Loucy (cell line): Measurements from ENCODE around the gene PSORS1C2.

Experiments
- EZH2phosphoT487 ChIP-seq: fragments of 200-600 bp; IDR thresholded peaks from 2 replicates; pipeline ENCODE4 v1.6.1; 2018; ENCODE audit warnings: antibody characterized with exemption, mild to moderate bottlenecking, moderate library complexity, borderline replicate concordance
- TF ChIP-seq, protein P1 (sequence below): fragments of 200-600 bp; sonication (generic); conservative IDR thresholded peaks from 2 replicates; pipeline ENCODE4 v1.5.1; 2014; ENCODE audit warnings: mild to moderate bottlenecking, antibody characterized with exemption, low read length

GRCh38 chr6:31131595-31131994, 7.3 kb downstream of the PSORS1C2 start:
- TF ChIP-seq EZH2phosphoT487: no peak
- TF ChIP-seq, protein P1, sequence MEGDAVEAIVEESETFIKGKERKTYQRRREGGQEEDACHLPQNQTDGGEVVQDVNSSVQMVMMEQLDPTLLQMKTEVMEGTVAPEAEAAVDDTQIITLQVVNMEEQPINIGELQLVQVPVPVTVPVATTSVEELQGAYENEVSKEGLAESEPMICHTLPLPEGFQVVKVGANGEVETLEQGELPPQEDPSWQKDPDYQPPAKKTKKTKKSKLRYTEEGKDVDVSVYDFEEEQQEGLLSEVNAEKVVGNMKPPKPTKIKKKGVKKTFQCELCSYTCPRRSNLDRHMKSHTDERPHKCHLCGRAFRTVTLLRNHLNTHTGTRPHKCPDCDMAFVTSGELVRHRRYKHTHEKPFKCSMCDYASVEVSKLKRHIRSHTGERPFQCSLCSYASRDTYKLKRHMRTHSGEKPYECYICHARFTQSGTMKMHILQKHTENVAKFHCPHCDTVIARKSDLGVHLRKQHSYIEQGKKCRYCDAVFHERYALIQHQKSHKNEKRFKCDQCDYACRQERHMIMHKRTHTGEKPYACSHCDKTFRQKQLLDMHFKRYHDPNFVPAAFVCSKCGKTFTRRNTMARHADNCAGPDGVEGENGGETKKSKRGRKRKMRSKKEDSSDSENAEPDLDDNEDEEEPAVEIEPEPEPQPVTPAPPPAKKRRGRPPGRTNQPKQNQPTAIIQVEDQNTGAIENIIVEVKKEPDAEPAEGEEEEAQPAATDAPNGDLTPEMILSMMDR: no peak
